Right renal pelvis (tissue), 4 donors: ENCODE measurements around the gene RPTOR. TPM values are rescaled to one million over a fixed set of nuclear protein-coding genes. Genes with fewer than 3 reads are reported as not detected.
"Not testable (repeated sequence)": the region's sequence is repeated elsewhere in the genome, so short reads cannot be mapped to it uniquely, and the experiment has no call there.

Experiments
- DNase-seq, 4 donors: peaks; one replicate each; pipeline ENCODE4 v3.0.0-alpha.2; 2013; ENCODE audit warnings: low read depth in 4 of 4, low spot score in 3 of 4, missing footprints in 1 of 4
- polyA plus RNA-seq, 4 donors: library from polyadenylated mRNA; unstranded; fragments of 120-200 nt; gene quantifications; one replicate each; pipeline ENCODE4 v1.2.1, GENCODE V29; 2013; ENCODE audit not compliant: insufficient read length in 4 of 4

Gene RPTOR
- polyA plus RNA-seq, 4 donors, result 17.1 to 21.9 (median 19.5) TPM

- not testable (repeated sequence) for DNase-seq
These were observed 7.3 kb upstream of the RPTOR start for GRCh38 chr17:80537386-80537785.

GRCh38 chr17:80538484-80538883, 6.2 kb upstream of the RPTOR start:
- DNase-seq, result no peak

- DNase-seq, result no peak
These were observed 5.5 kb upstream of the RPTOR start for GRCh38 chr17:80539022-80539641.

GRCh38 chr17:80545499-80545826, 825 bp downstream of the RPTOR start:
- DNase-seq, result no peak

- no peak for DNase-seq
These were observed 1.6 kb downstream of the RPTOR start for GRCh38 chr17:80546267-80546666.

GRCh38 chr17:80552523-80552922, 7.9 kb downstream of the RPTOR start:
- no peak for DNase-seq

- DNase-seq, result no peak
These were observed 10.6 kb downstream of the RPTOR start for GRCh38 chr17:80555266-80555665.

GRCh38 chr17:80558046-80558445, 13.4 kb downstream of the RPTOR start:
- DNase-seq, result no peak

GRCh38 chr17:80559825-80560251, 15.2 kb downstream of the RPTOR start:
- DNase-seq, result no peak

GRCh38 chr17:80561541-80562114, 17.0 kb downstream of the RPTOR start:
- no peak for DNase-seq

GRCh38 chr17:80564545-80564944, 19.9 kb downstream of the RPTOR start:
- DNase-seq, result no peak

GRCh38 chr17:80565343-80566053, 20.9 kb downstream of the RPTOR start:
- DNase-seq, result peak in 1 of 4 donors; percentile 26

- no peak for DNase-seq
These were observed 21.4 kb downstream of the RPTOR start for GRCh38 chr17:80566054-80566400.

GRCh38 chr17:80568246-80568645, 23.6 kb downstream of the RPTOR start:
- DNase-seq, result no peak

- peak in 2 of 4 donors; percentile 22 to 40 for DNase-seq
These were observed 25.3 kb downstream of the RPTOR start for GRCh38 chr17:80569924-80570323.

GRCh38 chr17:80573701-80574100, 29.1 kb downstream of the RPTOR start:
- DNase-seq, result no peak

GRCh38 chr17:80574496-80574895, 29.9 kb downstream of the RPTOR start:
- DNase-seq, result no peak

GRCh38 chr17:80575057-80575875, 30.6 kb downstream of the RPTOR start:
- DNase-seq, result peak; percentile 53 to 73 (median 65)

GRCh38 chr17:80577876-80578570, 33.4 kb downstream of the RPTOR start:
- DNase-seq, result no peak

- DNase-seq, result not testable (repeated sequence)
These were observed 34.2 kb downstream of the RPTOR start for GRCh38 chr17:80578668-80579388.
